Cardiac fibroblast (primary cell): ENCODE data around the gene FGF4.
A peak's percentile ranks its signal among the peaks of the same experiment; 100 is the strongest.

Source experiments
- DNase-seq, 2 donors: peaks; one replicate each; pipeline versions ENCODE4 v3.0.0 to v3.0.0-alpha.2; 2010; ENCODE audit warnings: low read depth in 2 of 2
- H3K4me3 ChIP-seq, 2 donors: replicated peaks in 1 of 2; 1 replicate in 1 of 2; 2 replicates in 1 of 2; pipeline ENCODE4 v1.5.1; 2011; ENCODE audit warnings: low read depth in 2 of 2, low read length in 2 of 2, mild to moderate bottlenecking in 2 of 2, moderate library complexity in 1 of 2
- CTCF ChIP-seq: IDR thresholded peaks from one replicate; pipeline ENCODE4 v1.5.1; 2011; ENCODE audit warnings: low read depth, mild to moderate bottlenecking, low read length, inconsistent platforms

The FGF4 gene

GRCh38 chr11:69796063-69796462 is 20.9 kb upstream of the FGF4 start:
- DNase-seq: no peak
- no peak for TF ChIP-seq CTCF
- H3K4me3 ChIP-seq: no peak overlapping the region

- H3K4me3 ChIP-seq: no peak overlapping the region
- peak; percentile 46 to 48 for DNase-seq
- TF ChIP-seq CTCF: no peak
These were observed 16.4 kb upstream of the FGF4 start for GRCh38 chr11:69791276-69792180.

DNA sequence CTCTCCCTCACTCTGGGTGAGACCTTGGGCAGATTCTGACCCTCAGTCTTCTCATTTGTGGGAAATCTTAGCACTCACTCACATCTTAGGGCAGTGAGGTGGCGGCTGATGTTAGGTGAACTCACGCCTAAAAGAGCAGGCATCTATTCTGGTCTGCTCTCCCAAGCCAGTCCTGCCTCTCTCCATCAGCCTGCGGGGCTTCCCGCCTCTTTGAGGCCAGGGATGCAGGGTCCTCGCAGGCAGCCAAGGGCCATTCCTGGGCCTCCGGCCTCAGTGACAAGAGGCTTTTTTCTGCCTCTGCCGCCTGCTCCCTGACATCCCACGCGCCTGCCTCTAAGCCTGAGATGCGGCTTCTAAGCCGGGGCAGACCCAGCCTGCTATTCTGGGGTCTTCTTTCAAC is 13.8 kb upstream of the FGF4 start:
- no peak overlapping the region for H3K4me3 ChIP-seq
- DNase-seq: no peak
- TF ChIP-seq CTCF: no peak

- DNase-seq: no peak
- no peak overlapping the region for H3K4me3 ChIP-seq
- no peak for TF ChIP-seq CTCF
These were observed 12.8 kb upstream of the FGF4 start for GRCh38 chr11:69787906-69788305.

- TF ChIP-seq CTCF: no peak
- DNase-seq: no peak
- H3K4me3 ChIP-seq: no peak overlapping the region
These were observed 12.3 kb upstream of the FGF4 start for GRCh38 chr11:69787457-69787856.

DNA sequence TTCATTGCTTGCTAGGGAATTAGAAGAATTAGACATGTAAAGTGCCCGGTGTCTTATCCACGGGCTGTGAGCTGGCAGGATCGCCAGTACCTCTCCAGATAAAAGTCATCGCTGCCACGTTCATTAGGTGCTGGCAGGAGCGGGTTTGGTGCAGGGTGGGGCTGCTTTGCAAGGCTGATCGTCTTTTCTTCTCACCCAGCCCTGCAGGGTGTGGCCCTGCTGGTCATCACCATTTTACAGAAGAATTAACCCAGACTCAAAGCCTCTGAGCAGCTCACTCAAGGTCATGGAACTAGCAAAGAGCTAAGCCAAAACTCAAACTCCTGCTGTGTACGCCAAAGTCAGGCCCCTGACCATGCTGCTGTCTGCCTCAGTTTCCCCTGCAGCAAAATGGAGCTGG is 6.1 kb upstream of the FGF4 start:
- no peak for DNase-seq
- no peak for TF ChIP-seq CTCF
- no peak overlapping the region for H3K4me3 ChIP-seq
